Measurements from ENCODE around the gene DDX5.

GRCh38 chr17:64455993-64456885, 49.9 kb downstream of the DDX5 start:
- TF ChIP-seq, protein P1, sequence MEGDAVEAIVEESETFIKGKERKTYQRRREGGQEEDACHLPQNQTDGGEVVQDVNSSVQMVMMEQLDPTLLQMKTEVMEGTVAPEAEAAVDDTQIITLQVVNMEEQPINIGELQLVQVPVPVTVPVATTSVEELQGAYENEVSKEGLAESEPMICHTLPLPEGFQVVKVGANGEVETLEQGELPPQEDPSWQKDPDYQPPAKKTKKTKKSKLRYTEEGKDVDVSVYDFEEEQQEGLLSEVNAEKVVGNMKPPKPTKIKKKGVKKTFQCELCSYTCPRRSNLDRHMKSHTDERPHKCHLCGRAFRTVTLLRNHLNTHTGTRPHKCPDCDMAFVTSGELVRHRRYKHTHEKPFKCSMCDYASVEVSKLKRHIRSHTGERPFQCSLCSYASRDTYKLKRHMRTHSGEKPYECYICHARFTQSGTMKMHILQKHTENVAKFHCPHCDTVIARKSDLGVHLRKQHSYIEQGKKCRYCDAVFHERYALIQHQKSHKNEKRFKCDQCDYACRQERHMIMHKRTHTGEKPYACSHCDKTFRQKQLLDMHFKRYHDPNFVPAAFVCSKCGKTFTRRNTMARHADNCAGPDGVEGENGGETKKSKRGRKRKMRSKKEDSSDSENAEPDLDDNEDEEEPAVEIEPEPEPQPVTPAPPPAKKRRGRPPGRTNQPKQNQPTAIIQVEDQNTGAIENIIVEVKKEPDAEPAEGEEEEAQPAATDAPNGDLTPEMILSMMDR (IDR thresholded peaks at IDR 0.05), result no peak
- no peak for TF ChIP-seq EP300 (IDR thresholded peaks at IDR 0.05)

Data from ovary (tissue), 3 donors.